HG02759 (cell line): ENCODE data around the gene LRRC10B.

Experiments
- ATAC-seq: cut with Tn5 transposase; IDR thresholded peaks from one replicate; pipeline ENCODE4 v1.9.1; 2021; ENCODE audit warnings: mild to moderate bottlenecking, moderate library complexity; ENCODE audit not compliant: unreplicated experiment

Gene LRRC10B

GRCh38 chr11:61528114-61528513 lies 19.6 kb downstream of the LRRC10B start:
- no peak for ATAC-seq

- ATAC-seq = no peak
These were observed 21.1 kb downstream of the LRRC10B start for GRCh38 chr11:61529537-61530225.

- ATAC-seq = no peak
These were observed 22.5 kb downstream of the LRRC10B start for GRCh38 chr11:61531044-61531443.

- ATAC-seq = no peak
These were observed 23.8 kb downstream of the LRRC10B start for GRCh38 chr11:61532134-61533038.

- ATAC-seq = no peak
These were observed 24.5 kb downstream of the LRRC10B start for GRCh38 chr11:61533039-61533375.

- ATAC-seq = no peak
These were observed 24.9 kb downstream of the LRRC10B start for GRCh38 chr11:61533401-61533800.

- no peak for ATAC-seq
These were observed 25.7 kb downstream of the LRRC10B start for GRCh38 chr11:61534025-61534932.

- no peak for ATAC-seq
These were observed 26.6 kb downstream of the LRRC10B start for GRCh38 chr11:61534933-61535839.

GRCh38 chr11:61535998-61536675 lies 27.6 kb downstream of the LRRC10B start:
- no peak for ATAC-seq

- ATAC-seq = no peak
These were observed 28.2 kb downstream of the LRRC10B start for GRCh38 chr11:61536676-61537270.

- no peak for ATAC-seq
These were observed 28.8 kb downstream of the LRRC10B start for GRCh38 chr11:61537326-61537725.

GRCh38 chr11:61538636-61538961 lies 30.1 kb downstream of the LRRC10B start:
- ATAC-seq = no peak

GRCh38 chr11:61539006-61539405 lies 30.5 kb downstream of the LRRC10B start:
- ATAC-seq = no peak

- no peak for ATAC-seq
These were observed 31.3 kb downstream of the LRRC10B start for GRCh38 chr11:61539831-61540357.

- no peak for ATAC-seq
These were observed 32.0 kb downstream of the LRRC10B start for GRCh38 chr11:61540528-61540927.

GRCh38 chr11:61541598-61541997 lies 33.0 kb downstream of the LRRC10B start:
- ATAC-seq = no peak

- no peak for ATAC-seq
These were observed 33.5 kb downstream of the LRRC10B start for GRCh38 chr11:61542024-61542461.

GRCh38 chr11:61542705-61543104 lies 34.2 kb downstream of the LRRC10B start:
- ATAC-seq = no peak
